Panc1 (cell line): Measurements from ENCODE around the gene CHST8.

Experiments
- POLR2AphosphoS5 ChIP-seq: IDR thresholded peaks from 2 replicates; pipeline ENCODE4 v1.6.1; 2012; ENCODE audit warnings: mild to moderate bottlenecking, low read depth, low read length, moderate library complexity
- SIN3A ChIP-seq: IDR thresholded peaks from 2 replicates; pipeline ENCODE4 v1.6.1; 2012; ENCODE audit warnings: low read depth, mild to moderate bottlenecking, low read length, moderate library complexity, borderline replicate concordance; ENCODE audit not compliant: insufficient read depth
- TF ChIP-seq, protein P1 (sequence below): fragments of 450-650 bp; IDR thresholded peaks from 2 replicates; pipeline ENCODE4 v1.5.1; 2017; ENCODE audit warnings: mild to moderate bottlenecking

DNA sequence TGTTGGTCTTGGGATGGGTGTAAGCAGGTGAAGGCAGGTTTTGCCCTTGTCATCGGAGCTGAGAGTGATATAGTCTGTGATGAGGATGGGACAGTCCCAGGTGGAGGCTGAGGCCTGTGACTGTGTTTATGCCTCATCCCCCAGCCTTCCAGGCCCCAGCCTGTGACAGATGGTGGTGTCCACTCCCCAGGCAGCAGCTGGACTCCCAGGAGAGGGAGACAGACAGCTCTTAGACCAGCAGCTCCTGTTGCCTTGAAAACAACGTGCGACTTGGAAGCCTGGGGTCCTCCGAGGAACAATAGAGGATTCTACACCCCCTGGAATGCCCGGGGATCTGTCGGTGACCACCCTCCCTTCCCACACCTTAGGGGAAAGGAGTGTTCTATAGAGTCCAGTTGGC lies 63.8 kb downstream of the CHST8 start:
- TF ChIP-seq, protein P1, sequence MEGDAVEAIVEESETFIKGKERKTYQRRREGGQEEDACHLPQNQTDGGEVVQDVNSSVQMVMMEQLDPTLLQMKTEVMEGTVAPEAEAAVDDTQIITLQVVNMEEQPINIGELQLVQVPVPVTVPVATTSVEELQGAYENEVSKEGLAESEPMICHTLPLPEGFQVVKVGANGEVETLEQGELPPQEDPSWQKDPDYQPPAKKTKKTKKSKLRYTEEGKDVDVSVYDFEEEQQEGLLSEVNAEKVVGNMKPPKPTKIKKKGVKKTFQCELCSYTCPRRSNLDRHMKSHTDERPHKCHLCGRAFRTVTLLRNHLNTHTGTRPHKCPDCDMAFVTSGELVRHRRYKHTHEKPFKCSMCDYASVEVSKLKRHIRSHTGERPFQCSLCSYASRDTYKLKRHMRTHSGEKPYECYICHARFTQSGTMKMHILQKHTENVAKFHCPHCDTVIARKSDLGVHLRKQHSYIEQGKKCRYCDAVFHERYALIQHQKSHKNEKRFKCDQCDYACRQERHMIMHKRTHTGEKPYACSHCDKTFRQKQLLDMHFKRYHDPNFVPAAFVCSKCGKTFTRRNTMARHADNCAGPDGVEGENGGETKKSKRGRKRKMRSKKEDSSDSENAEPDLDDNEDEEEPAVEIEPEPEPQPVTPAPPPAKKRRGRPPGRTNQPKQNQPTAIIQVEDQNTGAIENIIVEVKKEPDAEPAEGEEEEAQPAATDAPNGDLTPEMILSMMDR, result no peak
- TF ChIP-seq POLR2AphosphoS5 (no peak), SIN3A (no peak)
